ENCODE data around the gene PRKCE. TPM values are rescaled to one million over a fixed set of nuclear protein-coding genes. Genes with fewer than 3 reads are reported as not detected.

The PRKCE gene
- total and polyA plus RNA-seq, 2 donors (not counting 3 experiments of a cell fraction or from before 2014, with no cell fraction given) = 27.9 to 33.9 TPM

DNA sequence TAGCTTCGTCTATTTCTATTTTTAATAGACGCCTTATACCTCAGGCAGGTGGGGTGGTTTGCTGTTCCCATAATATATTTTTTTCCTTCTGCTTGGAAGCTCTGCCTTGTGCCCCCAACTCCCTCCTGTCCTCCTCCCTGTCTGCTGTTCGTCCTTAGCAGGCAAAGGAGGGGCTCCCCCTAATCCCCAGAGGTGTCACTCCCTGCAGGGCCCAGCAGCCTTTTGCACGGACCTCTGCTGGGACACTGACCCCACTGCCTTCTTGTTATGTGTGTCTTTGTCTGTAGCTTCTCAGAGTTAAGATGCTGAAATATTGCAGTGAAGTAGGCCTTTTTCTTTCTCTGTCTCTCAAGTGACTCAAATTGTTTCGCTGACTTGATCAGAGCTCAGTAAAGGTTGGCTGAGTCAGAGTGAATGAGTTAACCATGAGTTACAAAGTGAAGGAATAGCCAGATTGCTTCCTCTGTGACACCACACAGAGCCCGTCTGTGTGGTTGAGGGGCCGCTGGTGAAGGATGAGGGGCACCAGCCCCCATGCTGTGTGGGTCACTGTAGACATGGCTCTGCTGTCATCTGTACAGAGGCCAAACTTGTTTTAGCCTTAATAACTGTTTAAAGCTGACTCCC, 47.7 kb downstream of the PRKCE start:
- Histone ChIP-seq H3K9ac (replicated peaks; ENCODE audit: extremely low read depth, insufficient read depth, low read length) (no peak overlapping the region), H3K27me3 (ENCODE audit: control insufficient read depth in 2 of 2, insufficient read depth in 2 of 2, low read length in 2 of 2) (no peaks in the 10 kb centered on the region), H4K20me1 (replicated peaks; ENCODE audit: control insufficient read depth, extremely low read depth, insufficient read depth, low read length) (no peaks in the 10 kb centered on the region), H3K79me2 (ENCODE audit: control insufficient read depth, insufficient read depth, low read length) (no peaks in the 10 kb centered on the region), H3K9me1 (replicated peaks; ENCODE audit: control insufficient read depth, extremely low read depth, insufficient read depth, low read length) (no peaks in the 10 kb centered on the region), H3K4me1 (ENCODE audit: control insufficient read depth, extremely low read depth, insufficient read depth, low read length) (no peaks in the 10 kb centered on the region), H2AFZ (ENCODE audit: low read depth, low read length) (no peak overlapping the region), H3K27ac (ENCODE audit: insufficient read depth, low read depth, low read length) (no peak overlapping the region), H3K4me2 (ENCODE audit: insufficient read depth, low read length) (no peak overlapping the region), H3K36me3 (ENCODE audit: control insufficient read depth in 2 of 2, extremely low read depth in 1 of 2, insufficient read depth in 2 of 2, low read length in 2 of 2) (no peaks in the 10 kb centered on the region), H3K4me3 (replicated peaks in 1 of 3; ENCODE audit: insufficient read depth in 1 of 3, low read depth in 1 of 3, low read length in 3 of 3) (no peak overlapping the region), H3K9me3 (replicated peaks; ENCODE audit: control insufficient read depth, insufficient read depth, low read length) (no peaks in the 10 kb centered on the region)
- dilution Hi-C loops (cut with MboI; ENCODE audit: extremely low pct_ligation_motif_present, low sequenced_read_pairs) (no loop called here), intact Hi-C loops (cut with micrococcal nuclease) (no loop called here)
- ChIA-PET POLR2A (no interaction called here), CTCF (interaction anchor here (1.0 to 1.4 kb wide), 5 partner anchors 31 to 79 kb away, joined by 3 to 4 read pairs (median 3); no protein-coding TSS in a partner anchor)
- BruUV-seq (replicated peaks) = no TSS peak
- FAIRE-seq (peak; percentile 33), DNase-seq (ENCODE audit: low read depth, low spot score) (peak; percentile 29)
- peak; percentile 64 for TF ChIP-seq FOS (IDR thresholded peaks at IDR 0.05; ENCODE audit: borderline replicate concordance, insufficient read depth, low read length)
- no peak for TF ChIP-seq POLR2A (IDR thresholded peaks at IDR 0.05; ENCODE audit: low read depth, low read length)

DNA sequence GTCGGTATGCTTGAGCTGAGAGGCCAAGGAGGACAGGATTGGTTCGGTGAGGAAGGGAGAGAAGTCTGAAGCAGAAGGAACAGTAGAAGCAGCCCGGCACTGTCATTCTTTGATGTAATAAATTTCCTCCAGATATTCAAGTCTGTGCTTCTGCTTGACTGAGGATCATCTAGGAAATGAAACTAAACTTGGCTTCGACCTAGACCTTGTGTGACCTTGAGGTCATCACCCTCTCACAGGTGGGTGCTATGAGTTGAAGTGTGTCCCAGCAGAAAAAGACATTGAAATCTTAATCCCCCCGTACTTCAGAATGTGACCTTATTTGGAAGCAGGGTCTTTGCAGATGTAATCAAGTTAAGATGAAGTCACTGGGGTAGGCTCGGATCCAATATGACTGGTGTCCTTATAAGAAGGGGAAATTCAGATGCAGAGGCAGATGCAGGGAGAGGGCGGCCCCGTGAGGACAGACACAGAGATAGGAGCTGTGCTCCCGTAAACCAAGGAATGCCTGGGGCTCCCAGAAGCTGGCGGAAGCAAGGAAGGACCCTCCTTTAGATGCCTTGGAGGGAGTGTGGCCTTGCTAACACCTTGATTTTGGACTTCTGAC, 49.0 kb downstream of the PRKCE start:
- FAIRE-seq (no peak), DNase-seq (ENCODE audit: low read depth, low spot score) (no peak)
- Histone ChIP-seq H3K9ac (replicated peaks; ENCODE audit: extremely low read depth, insufficient read depth, low read length) (no peak overlapping the region), H4K20me1 (replicated peaks; ENCODE audit: control insufficient read depth, extremely low read depth, insufficient read depth, low read length) (no peaks in the 10 kb centered on the region), H3K9me3 (replicated peaks; ENCODE audit: control insufficient read depth, insufficient read depth, low read length) (no peaks in the 10 kb centered on the region), H3K4me3 (replicated peaks in 1 of 3; ENCODE audit: insufficient read depth in 1 of 3, low read depth in 1 of 3, low read length in 3 of 3) (no peak overlapping the region), H3K4me1 (ENCODE audit: control insufficient read depth, extremely low read depth, insufficient read depth, low read length) (no peaks in the 10 kb centered on the region), H3K27me3 (ENCODE audit: control insufficient read depth in 2 of 2, insufficient read depth in 2 of 2, low read length in 2 of 2) (no peaks in the 10 kb centered on the region), H3K36me3 (ENCODE audit: control insufficient read depth in 2 of 2, extremely low read depth in 1 of 2, insufficient read depth in 2 of 2, low read length in 2 of 2) (no peaks in the 10 kb centered on the region), H3K9me1 (replicated peaks; ENCODE audit: control insufficient read depth, extremely low read depth, insufficient read depth, low read length) (no peaks in the 10 kb centered on the region), H3K27ac (ENCODE audit: insufficient read depth, low read depth, low read length) (no peak overlapping the region), H2AFZ (ENCODE audit: low read depth, low read length) (no peak overlapping the region), H3K79me2 (ENCODE audit: control insufficient read depth, insufficient read depth, low read length) (no peaks in the 10 kb centered on the region), H3K4me2 (ENCODE audit: insufficient read depth, low read length) (no peak overlapping the region)
- POLR2A ChIA-PET = no interaction called here
- intact Hi-C loops (cut with micrococcal nuclease) = no loop called here
- TF ChIP-seq MYC (IDR thresholded peaks at IDR 0.05; ENCODE audit: low read depth, low read length) (no peak), POLR2AphosphoS5 (IDR thresholded peaks at IDR 0.05; ENCODE audit: insufficient read depth, low read depth, low read length) (no peak), MAX (IDR thresholded peaks at IDR 0.05; ENCODE audit: insufficient read depth, insufficient read length) (no peak), FOS (IDR thresholded peaks at IDR 0.05; ENCODE audit: borderline replicate concordance, insufficient read depth, low read length) (no peak), POLR2A (IDR thresholded peaks at IDR 0.05; ENCODE audit: low read depth, low read length) (no peak), GATA2 (IDR thresholded peaks at IDR 0.05; ENCODE audit: insufficient read depth, insufficient read length, low read depth, low read length) (no peak), JUN (IDR thresholded peaks at IDR 0.05; ENCODE audit: borderline replicate concordance, insufficient read depth, insufficient read length, low read depth) (no peak), EZH2 (IDR thresholded peaks at IDR 0.05; ENCODE audit: borderline replicate concordance, low read depth, low read length, severe bottlenecking) (no peak)
- TF ChIP-seq, protein P1, sequence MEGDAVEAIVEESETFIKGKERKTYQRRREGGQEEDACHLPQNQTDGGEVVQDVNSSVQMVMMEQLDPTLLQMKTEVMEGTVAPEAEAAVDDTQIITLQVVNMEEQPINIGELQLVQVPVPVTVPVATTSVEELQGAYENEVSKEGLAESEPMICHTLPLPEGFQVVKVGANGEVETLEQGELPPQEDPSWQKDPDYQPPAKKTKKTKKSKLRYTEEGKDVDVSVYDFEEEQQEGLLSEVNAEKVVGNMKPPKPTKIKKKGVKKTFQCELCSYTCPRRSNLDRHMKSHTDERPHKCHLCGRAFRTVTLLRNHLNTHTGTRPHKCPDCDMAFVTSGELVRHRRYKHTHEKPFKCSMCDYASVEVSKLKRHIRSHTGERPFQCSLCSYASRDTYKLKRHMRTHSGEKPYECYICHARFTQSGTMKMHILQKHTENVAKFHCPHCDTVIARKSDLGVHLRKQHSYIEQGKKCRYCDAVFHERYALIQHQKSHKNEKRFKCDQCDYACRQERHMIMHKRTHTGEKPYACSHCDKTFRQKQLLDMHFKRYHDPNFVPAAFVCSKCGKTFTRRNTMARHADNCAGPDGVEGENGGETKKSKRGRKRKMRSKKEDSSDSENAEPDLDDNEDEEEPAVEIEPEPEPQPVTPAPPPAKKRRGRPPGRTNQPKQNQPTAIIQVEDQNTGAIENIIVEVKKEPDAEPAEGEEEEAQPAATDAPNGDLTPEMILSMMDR (IDR thresholded peaks at IDR 0.05; ENCODE audit: extremely low read depth in 1 of 2, insufficient read depth in 1 of 2, low read depth in 1 of 2, low read length in 2 of 2) = no peak
- CTCF ChIA-PET = interaction anchor here (1.0 kb wide), 1 partner anchor 9 kb away, joined by 3 read pairs; no protein-coding TSS in a partner anchor
- BruUV-seq (replicated peaks) = no TSS peak
- dilution Hi-C loops (cut with MboI; ENCODE audit: extremely low pct_ligation_motif_present, low sequenced_read_pairs) = no loop called here
